ENCODE measurements around the gene NAALADL1. TPM values are rescaled to one million over a fixed set of nuclear protein-coding genes. Genes with fewer than 3 reads are reported as not detected.

NAALADL1 gene
- 1 to 10 TPM in 2 of 4 donors, under 1 TPM in 2; 0.98 to 4.8 (median 1.9) TPM for total RNA-seq
- 1 to 10 TPM; 1.3 to 3.7 (median 1.6) TPM for polyA plus RNA-seq
- long read RNA-seq, donor 1, partial matches to known transcripts = 0 of 1 reads
- long read RNA-seq, donor 1, other reads (novel, unspliced or antisense) = 0 of 1 reads
- long read RNA-seq, donor 2, partial matches to known transcripts = 0 of 1 reads
- long read RNA-seq, donor 2, other reads (novel, unspliced or antisense) = 0 of 1 reads

DNA sequence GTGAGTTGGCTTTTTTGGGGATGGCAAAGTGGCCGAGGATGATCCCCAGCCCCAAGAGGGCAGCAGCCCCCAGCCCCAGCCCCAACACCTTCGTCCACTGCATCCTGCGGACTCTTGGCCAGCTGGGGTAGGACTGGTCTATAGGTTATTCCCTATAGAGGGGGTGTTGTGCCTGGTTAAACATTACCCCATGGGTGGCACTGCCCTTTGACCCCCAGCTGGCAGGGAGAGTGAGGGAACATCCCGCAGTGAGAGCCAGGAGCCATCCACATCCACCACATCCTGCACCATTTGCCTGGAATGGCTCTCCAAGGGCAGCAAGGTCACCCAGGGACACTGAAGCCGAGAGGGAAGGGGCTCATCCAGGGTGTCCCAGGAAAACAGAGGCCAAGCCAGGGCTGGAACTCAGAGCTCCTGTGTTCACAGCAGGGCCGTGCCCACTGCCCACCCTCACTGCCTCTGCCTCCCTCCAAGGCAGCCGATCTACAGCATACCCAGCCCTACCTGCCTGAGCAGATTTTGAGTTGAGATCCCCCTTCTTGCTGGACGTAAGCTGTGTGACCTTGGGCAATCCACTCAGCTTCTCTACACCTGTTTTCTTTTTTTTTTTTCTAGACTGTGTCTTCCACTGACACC lies at the start of gene NAALADL1:
TSS of gene NAALADL1 (minus strand) at position 135 of the 636 bp plus-strand sequence. CDS start at position 103, 32 bp downstream.
- DNase-seq = no peak
- no peak within 1 kb of the TSS for H3K4me3 ChIP-seq
- no peaks in the 10 kb centered on the region for H3K4me1 ChIP-seq
- no peak for ATAC-seq
- H3K9me3 ChIP-seq = no peaks in the 10 kb centered on the region
- WGBS, 3 donors = 70 to 77% (median 72%) methylated on average over 8 of the region's 8 CpGs
- TF ChIP-seq, protein P1, sequence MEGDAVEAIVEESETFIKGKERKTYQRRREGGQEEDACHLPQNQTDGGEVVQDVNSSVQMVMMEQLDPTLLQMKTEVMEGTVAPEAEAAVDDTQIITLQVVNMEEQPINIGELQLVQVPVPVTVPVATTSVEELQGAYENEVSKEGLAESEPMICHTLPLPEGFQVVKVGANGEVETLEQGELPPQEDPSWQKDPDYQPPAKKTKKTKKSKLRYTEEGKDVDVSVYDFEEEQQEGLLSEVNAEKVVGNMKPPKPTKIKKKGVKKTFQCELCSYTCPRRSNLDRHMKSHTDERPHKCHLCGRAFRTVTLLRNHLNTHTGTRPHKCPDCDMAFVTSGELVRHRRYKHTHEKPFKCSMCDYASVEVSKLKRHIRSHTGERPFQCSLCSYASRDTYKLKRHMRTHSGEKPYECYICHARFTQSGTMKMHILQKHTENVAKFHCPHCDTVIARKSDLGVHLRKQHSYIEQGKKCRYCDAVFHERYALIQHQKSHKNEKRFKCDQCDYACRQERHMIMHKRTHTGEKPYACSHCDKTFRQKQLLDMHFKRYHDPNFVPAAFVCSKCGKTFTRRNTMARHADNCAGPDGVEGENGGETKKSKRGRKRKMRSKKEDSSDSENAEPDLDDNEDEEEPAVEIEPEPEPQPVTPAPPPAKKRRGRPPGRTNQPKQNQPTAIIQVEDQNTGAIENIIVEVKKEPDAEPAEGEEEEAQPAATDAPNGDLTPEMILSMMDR (IDR thresholded peaks at IDR 0.05) = no peak
- H3K27me3 ChIP-seq (ENCODE audit: insufficient read depth in 3 of 3, low read length in 2 of 3) = peaks cover 0 to 2% (median 0%) of the 10 kb centered on the region in 3 donors
- intact Hi-C loops (cut with DNase I) = no loop called here
- no peaks in the 10 kb centered on the region for H3K36me3 ChIP-seq (ENCODE audit: insufficient read depth in 1 of 2, low read depth in 1 of 2)
- H3K27ac ChIP-seq = no peak within 1 kb of the TSS

GRCh38 chr11:65107751-65108468 lies 49.6 kb upstream of the NAALADL1 start:
- Histone ChIP-seq H3K36me3 (ENCODE audit: insufficient read depth in 1 of 2, low read depth in 1 of 2) (peaks cover 0 to 41% of the 10 kb centered on the region in 2 donors), H3K4me3 (no peak overlapping the region), H3K9me3 (no peaks in the 10 kb centered on the region), H3K27me3 (ENCODE audit: insufficient read depth in 3 of 3, low read length in 2 of 3) (no peaks in the 10 kb centered on the region), H3K4me1 (peaks cover 18% of the 10 kb centered on the region), H3K27ac (no peak overlapping the region)
- TF ChIP-seq, protein P1 (IDR thresholded peaks at IDR 0.05) = no peak
- 93 to 95% (median 93%) methylated on average over 48 to 52 of the region's 52 CpGs for WGBS, 3 donors
- ATAC-seq (no peak), DNase-seq (no peak)
- intact Hi-C loops (cut with DNase I) = no loop called here

DNA sequence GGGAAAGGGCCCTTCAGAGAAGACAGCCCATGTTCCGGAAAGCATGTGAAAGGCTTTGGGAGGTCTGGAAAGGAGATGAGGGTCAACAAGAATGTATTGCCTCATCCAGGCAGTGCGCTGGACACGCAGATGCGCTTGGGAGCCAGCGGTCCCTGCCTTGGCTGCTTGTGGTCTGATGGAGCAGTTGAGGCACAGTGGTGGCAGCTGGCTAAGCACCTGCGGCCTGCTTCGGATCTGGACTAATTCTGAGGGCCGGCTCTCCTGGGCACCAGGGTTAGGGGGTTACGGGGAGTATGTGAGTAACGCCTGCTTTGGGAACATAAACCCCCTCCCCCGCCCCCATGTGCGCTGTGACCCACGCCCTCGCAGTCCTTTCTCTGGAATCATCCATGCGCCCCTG lies 48.7 kb upstream of the NAALADL1 start:
- H3K27me3 ChIP-seq (ENCODE audit: insufficient read depth in 3 of 3, low read length in 2 of 3) = no peaks in the 10 kb centered on the region
- H3K27ac ChIP-seq = no peak overlapping the region
- 92 to 94% (median 92%) methylated on average over 15 of the region's 15 CpGs for WGBS, 3 donors
- H3K4me1 ChIP-seq = peaks cover 24% of the 10 kb centered on the region
- no peak overlapping the region for H3K4me3 ChIP-seq
- H3K36me3 ChIP-seq (ENCODE audit: insufficient read depth in 1 of 2, low read depth in 1 of 2) = peaks cover 0 to 41% of the 10 kb centered on the region in 2 donors
- TF ChIP-seq, protein P1 (IDR thresholded peaks at IDR 0.05) = no peak
- no peak for DNase-seq
- no peaks in the 10 kb centered on the region for H3K9me3 ChIP-seq
- intact Hi-C loops (cut with DNase I) = no loop called here
- ATAC-seq = no peak

- TF ChIP-seq, protein P1 (IDR thresholded peaks at IDR 0.05) = no peak
- no peak for ATAC-seq
- Histone ChIP-seq H3K36me3 (ENCODE audit: insufficient read depth in 1 of 2, low read depth in 1 of 2) (peaks cover 0 to 38% of the 10 kb centered on the region in 2 donors), H3K27ac (no peak overlapping the region), H3K4me3 (no peak overlapping the region), H3K27me3 (ENCODE audit: insufficient read depth in 3 of 3, low read length in 2 of 3) (no peaks in the 10 kb centered on the region), H3K4me1 (peaks cover 18% of the 10 kb centered on the region), H3K9me3 (no peaks in the 10 kb centered on the region)
- 74 to 81% (median 78%) methylated on average over 4 of the region's 4 CpGs for WGBS, 3 donors
- no peak for DNase-seq
- intact Hi-C loops (cut with DNase I) = no loop called here
Measured at GRCh38 chr11:65104628-65105027, 46.3 kb upstream of the NAALADL1 start.
